Stimulated activated CD4-positive, alpha-beta T cell treated with anti-CD3 and anti-CD28 coated beads, Interleukin-2, amount 100 ng/mL, for 48 hours (primary cell): ENCODE data around the gene ZFPL1.
A peak's percentile ranks its signal among the peaks of the same experiment; 100 is the strongest.

Source experiments
- DNase-seq, 2 donors: peaks; one replicate each; pipeline ENCODE4 v3.0.0-alpha.2; 2020

The ZFPL1 gene

DNA sequence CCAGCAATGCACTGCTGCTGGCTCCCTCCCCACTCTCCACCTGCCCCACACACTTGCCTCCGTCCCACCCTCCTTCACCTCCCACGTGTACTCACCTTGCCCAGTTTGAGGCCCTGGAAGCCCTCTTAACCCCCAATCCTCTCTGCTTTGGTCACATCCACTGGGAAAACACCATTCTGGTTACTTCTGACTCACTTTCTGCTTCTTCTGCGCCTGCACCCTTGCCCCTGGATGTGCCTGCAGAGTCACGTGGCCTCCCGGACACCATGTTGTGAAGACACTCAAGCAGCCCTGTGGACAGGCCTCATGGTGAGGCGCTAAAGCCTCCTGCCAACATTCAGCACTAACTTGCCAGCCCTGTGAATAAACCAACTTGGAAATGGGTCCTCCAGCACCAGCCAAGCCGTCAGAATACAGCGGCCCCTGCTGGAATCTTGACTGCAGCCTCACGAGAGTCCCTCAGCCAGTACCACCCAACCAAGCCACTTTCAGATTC, 23.1 kb upstream of the ZFPL1 start:
- no peak for DNase-seq

- DNase-seq = no peak
Measured at GRCh38 chr11:65063532-65063931, 20.5 kb upstream of the ZFPL1 start.

DNA sequence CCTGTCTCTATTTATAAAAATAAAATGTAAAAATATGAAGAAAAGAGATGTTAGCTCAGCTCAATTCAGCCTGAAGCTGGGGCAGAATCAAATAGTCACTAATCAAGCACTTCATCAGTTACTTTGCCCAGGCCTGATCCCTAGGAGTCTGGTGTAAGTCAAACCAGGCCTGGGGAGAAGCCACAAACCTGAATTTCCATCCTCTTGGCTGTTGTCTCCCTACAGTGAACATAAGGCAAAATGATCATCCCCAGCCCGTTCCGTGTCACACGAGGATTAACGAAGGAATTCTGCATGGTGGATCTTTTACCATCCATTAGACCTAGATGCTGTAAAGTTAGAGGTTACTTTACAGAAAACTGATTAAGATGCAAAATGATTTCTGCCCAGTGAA, 19.2 kb upstream of the ZFPL1 start:
- DNase-seq = no peak

- DNase-seq = no peak
Measured at GRCh38 chr11:65065851-65066250, 18.2 kb upstream of the ZFPL1 start.

DNA sequence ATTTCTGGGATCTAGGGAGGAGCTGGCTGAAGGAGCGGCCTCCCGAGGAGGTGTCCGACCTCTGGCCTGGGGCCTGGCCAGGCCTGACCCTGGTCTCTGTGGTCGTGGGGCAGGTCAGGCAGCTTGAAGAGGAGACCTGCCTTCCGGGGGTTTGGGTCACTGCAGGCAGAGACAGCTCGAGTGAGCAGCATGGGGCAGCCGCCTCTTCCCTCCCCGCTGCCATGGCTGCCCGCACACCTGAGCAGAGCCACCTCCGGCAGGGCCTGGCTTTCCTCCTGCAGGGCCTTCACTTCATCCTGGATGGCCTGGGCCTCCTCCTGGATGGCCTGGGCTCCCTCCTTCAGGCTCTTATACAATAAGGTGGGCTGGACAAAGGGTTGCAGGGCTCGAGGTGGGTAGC, 17.7 kb upstream of the ZFPL1 start:
- DNase-seq = no peak

DNA sequence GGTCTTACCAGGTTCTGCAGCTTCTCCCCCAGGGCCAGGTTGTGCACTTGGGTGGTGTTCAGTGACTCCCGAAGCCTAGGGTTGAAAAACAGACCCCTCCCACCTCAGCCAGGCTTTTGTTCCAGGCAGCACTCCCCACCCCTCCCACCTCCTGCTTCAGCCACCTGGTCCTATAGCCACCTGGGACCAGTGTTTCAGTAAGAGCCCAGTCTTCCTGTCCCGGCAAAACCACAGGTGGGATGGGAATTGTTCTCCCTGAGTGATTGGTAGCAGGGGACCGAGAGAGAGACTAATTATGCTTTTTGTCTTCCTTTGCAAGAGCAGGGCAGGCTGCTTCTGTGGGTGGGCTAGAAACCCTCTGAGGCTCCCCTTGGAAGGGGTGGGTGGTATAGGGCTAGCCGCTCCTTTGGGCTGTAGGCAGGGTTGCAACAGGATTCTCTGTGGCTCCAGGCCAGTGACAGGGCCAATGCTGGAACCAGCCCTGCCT, 17.2 kb upstream of the ZFPL1 start:
- no peak for DNase-seq

- no peak for DNase-seq
Measured at GRCh38 chr11:65067446-65067845, 16.6 kb upstream of the ZFPL1 start.

DNA sequence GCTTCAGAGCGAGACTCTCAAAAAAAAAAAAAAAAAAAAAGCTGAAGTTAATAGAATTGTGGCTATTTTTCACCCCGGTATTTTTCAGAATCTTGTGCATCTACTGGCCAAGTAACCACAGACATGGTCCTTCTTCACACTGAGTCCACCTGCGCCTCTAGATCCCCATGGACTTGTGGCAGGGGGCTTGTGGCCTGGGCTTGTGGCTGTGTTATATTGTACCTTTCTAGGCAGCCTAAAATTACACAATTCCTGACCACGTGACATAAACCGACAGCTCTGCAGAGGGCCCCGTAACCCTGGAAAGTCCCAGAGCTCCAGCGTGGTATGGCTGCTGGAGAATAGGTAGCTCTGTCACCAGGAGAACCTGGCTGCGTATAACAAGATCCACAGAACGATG, 14.8 kb upstream of the ZFPL1 start:
- DNase-seq = no peak

GRCh38 chr11:65071907-65072630, 12.0 kb upstream of the ZFPL1 start:
- no peak for DNase-seq

DNA sequence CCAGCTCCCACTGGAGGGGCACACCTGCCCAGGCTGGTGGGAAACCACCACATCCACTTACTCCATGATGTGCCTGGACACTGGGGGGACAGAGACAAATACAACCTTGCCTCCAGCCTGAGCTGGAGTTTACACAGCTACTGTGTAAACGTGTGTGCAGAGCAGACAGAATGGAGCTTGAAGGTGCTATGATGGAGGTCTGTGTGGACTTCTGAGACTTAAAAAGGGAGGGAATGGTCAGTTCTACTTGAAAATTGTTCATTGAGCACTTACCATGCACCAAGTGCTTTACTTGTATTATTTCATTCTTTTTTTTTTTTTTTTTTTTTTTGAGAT, 11.4 kb upstream of the ZFPL1 start:
- DNase-seq = no peak

GRCh38 chr11:65077451-65077850, 6.6 kb upstream of the ZFPL1 start:
- no peak for DNase-seq

GRCh38 chr11:65078151-65078550, 5.9 kb upstream of the ZFPL1 start:
- peak; percentile 67 for DNase-seq

DNA sequence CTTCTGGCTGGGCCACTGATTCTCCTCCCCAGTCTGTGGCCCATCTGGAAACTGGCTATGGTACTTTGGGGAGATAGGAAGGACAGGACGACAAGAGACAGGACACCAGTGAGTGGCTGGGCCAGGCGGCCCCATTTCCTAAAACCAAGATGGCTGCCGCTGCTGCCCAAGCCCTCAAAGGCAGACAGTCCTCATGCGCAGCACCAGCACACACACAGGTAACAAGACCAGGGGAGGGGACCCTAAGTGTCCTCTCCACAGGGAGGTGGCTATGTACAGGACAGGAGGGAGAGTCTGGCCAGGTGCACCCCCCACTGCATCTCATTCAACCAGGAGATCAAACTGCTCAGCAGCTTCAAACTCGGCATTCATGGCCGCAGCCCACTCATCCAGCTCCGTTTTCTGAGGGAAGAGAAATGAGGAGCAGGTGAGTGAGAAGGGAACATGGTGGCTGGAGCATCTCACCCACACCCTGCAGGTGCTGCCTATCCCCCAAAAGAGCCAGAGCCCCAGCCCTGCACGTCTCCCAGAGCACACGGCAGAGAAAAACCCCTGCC, 5.2 kb upstream of the ZFPL1 start:
- no peak for DNase-seq

GRCh38 chr11:65083134-65083833, 738 bp upstream of the ZFPL1 start:
- no peak for DNase-seq

- no peak for DNase-seq
Measured at GRCh38 chr11:65084598-65085375, 765 bp downstream of the ZFPL1 start.

DNA sequence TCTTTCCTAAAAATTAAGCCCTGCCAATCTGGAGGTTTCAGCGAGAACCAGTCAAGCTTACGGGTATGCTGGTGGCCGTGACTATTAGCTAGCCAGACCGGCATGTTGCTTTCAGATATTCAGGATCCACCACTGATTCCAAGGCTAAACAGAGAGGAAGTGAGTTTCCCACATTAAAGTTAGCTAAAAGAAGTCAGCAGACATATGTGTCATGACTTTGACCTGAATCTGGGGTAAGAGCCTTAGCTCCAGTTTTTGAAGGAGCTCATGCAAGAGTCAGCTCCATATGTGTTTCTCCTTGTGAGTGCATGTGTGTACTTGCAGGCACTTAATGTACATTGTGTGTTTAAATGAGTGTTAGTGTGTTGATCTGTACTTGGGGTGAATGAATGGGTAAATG, 1.4 kb downstream of the ZFPL1 start:
- no peak for DNase-seq

GRCh38 chr11:65086809-65087208, 2.8 kb downstream of the ZFPL1 start:
- no peak for DNase-seq

DNA sequence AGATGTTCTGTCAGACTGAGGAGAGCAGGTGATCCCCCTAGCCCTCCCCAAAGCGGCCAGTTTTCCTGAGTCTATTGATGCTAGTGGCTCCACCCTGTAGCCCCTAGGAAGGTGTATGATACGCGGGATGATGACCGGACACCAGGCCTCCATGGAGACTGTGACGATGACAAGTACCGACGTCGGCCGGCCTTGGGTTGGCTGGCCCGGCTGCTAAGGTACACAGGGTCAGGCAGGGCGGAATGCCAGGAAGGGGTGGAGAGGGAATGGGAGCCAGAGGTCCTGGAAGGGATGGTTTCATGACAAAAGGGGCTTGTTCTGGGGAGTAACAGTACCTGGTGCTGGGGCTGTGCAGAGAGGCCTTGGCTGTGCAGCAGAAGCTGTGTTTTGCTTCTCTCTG, 3.2 kb downstream of the ZFPL1 start:
- DNase-seq = no peak

GRCh38 chr11:65087827-65088226, 3.8 kb downstream of the ZFPL1 start:
- no peak for DNase-seq

DNA sequence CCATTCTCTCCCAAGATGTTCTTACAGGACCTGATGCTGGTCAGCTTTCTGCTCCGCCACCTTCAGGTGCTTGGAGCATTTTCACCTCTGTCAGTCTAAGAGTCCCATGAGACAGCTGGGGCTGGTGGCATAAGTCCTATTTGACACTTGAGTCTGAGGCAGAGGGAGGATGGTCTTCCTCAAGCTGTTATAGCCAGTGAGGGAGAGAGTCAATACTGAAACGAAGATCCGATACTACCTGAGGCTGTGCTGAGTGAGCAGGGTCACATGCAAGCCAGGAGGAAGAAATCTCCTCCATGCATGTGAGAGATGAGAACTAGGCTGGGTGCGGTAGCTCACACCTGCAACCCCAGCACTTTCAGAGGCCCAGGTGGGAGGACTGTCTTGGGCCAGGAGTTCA, 5.6 kb downstream of the ZFPL1 start:
- DNase-seq = no peak

DNA sequence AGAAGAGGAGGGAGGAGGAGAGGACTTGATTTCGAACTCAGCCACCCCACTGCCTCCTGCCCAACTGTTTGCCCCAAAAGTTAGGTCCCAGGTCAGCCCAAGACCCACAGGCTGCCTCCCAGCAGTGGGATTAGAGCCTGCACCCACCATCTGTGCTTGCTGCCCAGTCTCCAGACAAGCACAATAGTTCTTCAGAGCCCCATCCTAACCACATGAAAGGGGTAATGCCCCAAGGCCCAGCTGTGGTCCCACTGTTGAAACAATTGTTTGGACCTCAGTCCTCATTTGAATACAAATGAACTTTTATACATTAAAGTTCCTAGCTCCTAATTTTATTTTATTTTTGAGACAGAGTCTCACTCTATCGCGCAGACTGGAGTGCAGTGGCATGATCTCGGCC, 6.6 kb downstream of the ZFPL1 start:
- DNase-seq = no peak

GRCh38 chr11:65095427-65095826, 11.4 kb downstream of the ZFPL1 start:
- DNase-seq = no peak
